ENCODE results near the gene ZNF675.
"Not testable (repeated sequence)": the region's sequence is repeated elsewhere in the genome, so short reads cannot be mapped to it uniquely, and the experiment has no call there.

ZNF675 gene

DNA sequence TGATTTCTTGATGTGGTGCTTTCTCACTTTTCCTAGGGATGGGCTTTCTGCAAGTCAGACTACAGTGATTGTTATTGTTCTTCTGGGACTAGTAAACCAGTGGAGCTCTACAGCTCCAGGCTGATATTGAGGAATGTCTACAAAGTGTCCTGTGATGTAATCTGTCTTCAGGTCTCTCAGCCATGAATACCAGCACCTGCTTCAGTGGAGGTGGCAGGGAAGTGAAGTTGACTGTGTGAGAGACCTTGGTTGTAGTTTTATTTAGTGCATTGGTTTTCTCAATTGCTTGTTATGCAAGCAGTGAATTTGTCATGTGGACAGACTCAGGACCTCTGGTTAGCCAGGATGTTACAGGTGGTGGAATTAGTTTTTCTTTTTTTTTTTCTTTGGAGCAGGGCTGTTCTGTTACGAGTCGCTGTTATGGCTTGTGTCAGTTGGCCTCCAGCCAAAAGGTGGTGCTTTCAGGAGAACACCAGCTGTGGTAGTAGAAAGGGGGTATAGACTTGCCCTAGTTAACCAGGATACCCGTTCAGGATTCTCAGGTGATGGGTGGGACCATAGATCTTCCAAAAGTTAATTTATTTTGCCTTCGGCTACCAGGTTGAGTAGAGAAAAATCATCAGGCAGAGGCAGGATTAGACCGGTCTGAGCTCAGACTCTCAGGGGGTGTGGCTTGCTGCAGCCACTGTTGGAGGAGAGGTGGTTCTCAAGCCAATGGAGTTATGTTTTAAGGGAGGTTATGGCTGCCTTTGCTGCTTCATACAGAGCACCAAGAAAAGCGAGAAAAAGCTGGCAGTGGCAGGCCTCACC, 11.9 kb upstream of the ZNF675 start:
- no peak overlapping the region for H3K4me3 ChIP-seq (ENCODE audit: low read length)
- no peak for DNase-seq (ENCODE audit: low read depth)
- TF ChIP-seq CTCF (conservative IDR thresholded peaks at IDR 0.05; ENCODE audit: low read length), result no peak

DNA sequence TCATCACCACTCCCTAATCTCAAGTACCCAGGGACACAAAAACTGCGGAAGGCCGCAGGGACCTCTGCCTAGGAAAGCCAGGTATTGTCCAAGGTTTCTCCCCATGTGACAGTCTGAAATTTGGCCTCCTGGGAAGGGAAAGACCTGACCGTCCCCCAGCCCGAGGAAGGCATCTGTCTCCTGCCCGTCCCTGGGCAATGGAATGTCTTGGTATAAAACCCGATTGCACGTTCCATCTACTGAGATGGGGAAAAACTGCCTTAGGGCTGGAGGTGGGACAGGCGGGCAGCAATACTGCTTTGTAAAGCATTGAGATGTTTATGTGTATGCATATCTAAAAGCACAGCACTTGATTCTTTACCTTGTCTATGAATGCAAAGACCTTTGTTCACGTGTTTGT, 5.9 kb upstream of the ZNF675 start:
- H3K4me3 ChIP-seq (ENCODE audit: low read length); DNase-seq (ENCODE audit: low read depth): not testable (repeated sequence)

DNA sequence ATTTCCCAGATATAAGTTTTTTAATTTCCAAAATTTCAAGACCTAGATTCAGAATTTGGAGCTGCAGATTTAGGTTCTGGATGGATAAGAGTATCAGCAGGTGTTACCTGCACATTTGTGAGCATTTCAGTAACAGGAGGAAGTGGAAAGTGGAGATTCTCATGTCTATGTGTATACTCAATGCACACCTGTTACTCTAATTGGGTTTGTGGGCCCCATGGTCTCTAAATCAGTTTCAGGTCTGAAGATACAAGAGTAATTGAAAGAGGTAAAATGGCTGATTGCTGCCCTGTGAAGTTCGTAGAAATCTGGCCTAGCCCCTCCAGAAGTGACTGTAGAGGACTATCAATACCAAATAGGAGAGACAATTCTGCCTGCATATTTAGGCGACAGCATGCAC, 13.9 kb downstream of the ZNF675 start:
- H3K4me3 ChIP-seq (ENCODE audit: low read length), result no peak overlapping the region
- no peak for DNase-seq (ENCODE audit: low read depth)
- no peak for TF ChIP-seq CTCF (conservative IDR thresholded peaks at IDR 0.05; ENCODE audit: low read length)

GRCh38 chr19:23668606-23669005, 18.4 kb downstream of the ZNF675 start:
- not testable (repeated sequence) for H3K4me3 ChIP-seq (ENCODE audit: low read length); DNase-seq (ENCODE audit: low read depth)

DNA sequence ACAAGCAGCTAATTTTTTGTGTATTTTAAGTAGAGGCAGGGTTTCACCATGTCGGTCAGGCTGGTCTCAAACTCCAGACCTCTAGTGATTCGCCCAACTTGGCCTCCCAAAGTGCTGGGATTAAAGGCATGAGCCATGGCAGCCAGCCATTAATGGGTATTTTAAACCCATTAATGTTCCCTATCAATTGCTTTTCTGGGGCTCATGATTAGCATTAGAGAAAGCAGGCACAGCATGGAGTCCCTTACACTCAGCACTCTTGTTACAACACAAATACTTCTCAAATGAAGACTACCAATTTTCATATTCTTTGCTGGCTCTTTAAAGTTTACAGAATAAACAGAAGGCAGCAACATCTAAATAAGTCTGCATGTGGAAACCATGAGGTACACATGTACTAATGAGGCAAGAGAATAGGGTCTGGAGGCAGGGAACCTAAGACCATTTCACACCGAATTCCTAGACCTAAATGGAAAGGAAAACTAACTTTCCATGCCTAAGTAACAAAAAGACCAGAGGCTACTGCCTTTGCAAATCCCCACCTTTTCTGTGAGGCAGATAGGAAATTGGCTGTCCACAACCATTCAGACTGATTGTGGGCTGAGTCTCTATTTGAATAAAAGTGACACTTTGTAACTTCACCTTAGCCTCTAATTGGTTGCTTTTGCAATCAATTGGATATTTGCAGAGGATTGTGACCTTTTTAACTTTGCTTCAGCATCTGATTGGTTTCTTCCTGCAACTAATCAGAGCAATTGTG, 21.2 kb downstream of the ZNF675 start:
- no peak for TF ChIP-seq CTCF (conservative IDR thresholded peaks at IDR 0.05; ENCODE audit: low read length)
- H3K4me3 ChIP-seq (ENCODE audit: low read length), result no peak overlapping the region
- no peak for DNase-seq (ENCODE audit: low read depth)

DNA sequence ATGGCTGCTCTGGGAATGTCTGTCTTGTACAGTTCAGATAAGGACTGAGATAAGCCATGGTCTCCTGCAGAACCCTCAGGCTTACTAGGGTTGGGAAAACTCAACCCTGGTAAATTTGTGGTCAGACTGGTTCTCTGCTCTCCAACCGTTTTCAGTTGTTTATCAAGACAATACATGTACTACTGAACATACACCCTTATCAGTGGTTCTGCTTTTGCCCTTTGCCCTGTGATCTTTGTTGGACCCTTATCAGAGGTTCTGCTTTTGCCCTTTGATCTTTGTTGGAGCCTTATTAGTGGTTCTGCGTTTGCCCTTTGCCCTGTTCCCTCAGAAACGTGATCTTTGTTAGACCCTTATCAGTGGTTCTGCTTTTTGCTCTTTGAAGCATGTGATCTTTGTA, 37.2 kb downstream of the ZNF675 start:
- H3K4me3 ChIP-seq (ENCODE audit: low read length); DNase-seq (ENCODE audit: low read depth): not testable (repeated sequence)

All from AG10803 (cell line).